Kidney (tissue), 22 donors: ENCODE data around the gene PRKAB2. TPM values are rescaled to one million over a fixed set of nuclear protein-coding genes. Genes with fewer than 3 reads are reported as not detected.

Experiments
- DNase-seq, 5 donors: peaks; one replicate each; pipeline ENCODE4 v3.0.0-alpha.2; 2013 to 2020
- FAIRE-seq: peaks from 2 replicates; lab custom pipeline; 2012; peaks lifted over from hg19 to GRCh38; lab: Jason Lieb, UNC
- H3K27ac ChIP-seq, 2 donors: one replicate each; pipeline ENCODE4 v1.7.0; 2013; ENCODE audit warnings: low read depth in 2 of 2, low read length in 2 of 2, inconsistent platforms in 1 of 2
- H3K27me3 ChIP-seq: one replicate; pipeline ENCODE4 v1.7.1; 2013; ENCODE audit warnings: low read length, inconsistent platforms; ENCODE audit not compliant: control insufficient read depth, insufficient read depth
- H3K36me3 ChIP-seq, 3 donors: one replicate each; pipeline versions ENCODE4 v1.7.0 to v1.7.1; 2013; ENCODE audit warnings: low read length in 3 of 3, control low read depth in 1 of 3, inconsistent platforms in 1 of 3; ENCODE audit not compliant: insufficient read depth in 3 of 3, control insufficient read depth in 2 of 3
- H3K4me1 ChIP-seq, 3 donors: one replicate each; pipeline versions ENCODE4 v1.7.0 to v1.7.1; 2013; ENCODE audit warnings: low read length in 3 of 3, inconsistent platforms in 1 of 3, low read depth in 1 of 3; ENCODE audit not compliant: control insufficient read depth in 2 of 3, insufficient read depth in 2 of 3
- H3K4me3 ChIP-seq, 3 donors: one replicate each; pipeline versions ENCODE4 v1.7.0 to v1.8.1; 2013; ENCODE audit warnings: low read length in 3 of 3, control low read depth in 1 of 3, inconsistent platforms in 1 of 3
- H3K9ac ChIP-seq, 3 donors: one replicate each; pipeline versions ENCODE4 v1.7.0 to v1.7.1; 2013; ENCODE audit warnings: low read length in 3 of 3, control low read depth in 1 of 3, inconsistent platforms in 1 of 3
- H3K9me3 ChIP-seq, 3 donors: one replicate each; pipeline versions ENCODE4 v1.7.0 to v1.7.1; 2013; ENCODE audit warnings: low read length in 3 of 3, control low read depth in 1 of 3, inconsistent platforms in 1 of 3; ENCODE audit not compliant: control insufficient read depth in 2 of 3, insufficient read depth in 1 of 3
- CTCF ChIP-seq: IDR thresholded peaks from 3 replicates; pipeline ENCODE4 v1.5.1; 2012; ENCODE audit warnings: mild to moderate bottlenecking, moderate library complexity, borderline replicate concordance; ENCODE audit not compliant: insufficient read depth; ENCODE audit errors: extremely low read depth
- intact Hi-C: fragments of 100-400 bp; cut with DNase I; formaldehyde crosslinking; loops from one replicate; pipeline ENCODE4 v1.11.1; 2022
- long read RNA-seq, 10 donors: library from polyadenylated mRNA in 1 of 10; unstranded in 1 of 10; transcript quantifications; one replicate each; pipeline ENCODE4 v2.0.0 and lab custom pipeline, GENCODE V29; 2021 to 2026
- polyA plus RNA-seq: library from polyadenylated mRNA; stranded (reverse); fragments of 350-450 nt; fragmentation: Illumina TruSeq; extraction: RNeasy Lipid Tissue Mini Kit (QIAGEN cat#74804); gene quantifications from one replicate; pipeline ENCODE4 v1.2.3, GENCODE V29; 2014; ENCODE audit warnings: low read depth, low replicate concordance; ENCODE audit not compliant: insufficient read depth
- total RNA-seq: library from RNA; stranded (reverse); fragmentation: NEBNext Ultra II Directional; extraction: Animal tissue kit (Norgen Biotek cat#: 25700); gene quantifications from one replicate; pipeline ENCODE4 v1.2.1, GENCODE V29; 2021
- donor health status: control.
- donor health status: control.
- donor health status: control.
- donor health status: control.
- donor health status: control.
- donor health status: DM: yes; HTN: yes; CAD: no.
- donor health status: Normal renal cell carcinoma (clear cell type).

The PRKAB2 gene
- total RNA-seq: 12.7 TPM
- 8.7 TPM for polyA plus RNA-seq
- long read RNA-seq, donor 1, full-length matches to known transcripts: 2 of 2 reads
- long read RNA-seq, donor 1, partial matches to known transcripts: 0 of 2 reads
- long read RNA-seq, donor 1, other reads (novel, unspliced or antisense): 0 of 2 reads
- long read RNA-seq, donor 2, full-length matches to known transcripts: 1 of 1 reads
- long read RNA-seq, donor 2, partial matches to known transcripts: 0 of 1 reads
- long read RNA-seq, donor 2, other reads (novel, unspliced or antisense): 0 of 1 reads
- long read RNA-seq, donor 3, full-length matches to known transcripts: 2 of 2 reads
- long read RNA-seq, donor 3, partial matches to known transcripts: 0 of 2 reads
- long read RNA-seq, donor 3, other reads (novel, unspliced or antisense): 0 of 2 reads
- long read RNA-seq, donor 4, full-length matches to known transcripts: 2 of 2 reads
- long read RNA-seq, donor 4, partial matches to known transcripts: 0 of 2 reads
- long read RNA-seq, donor 4, other reads (novel, unspliced or antisense): 0 of 2 reads
- long read RNA-seq, donor 5: 0 reads
- long read RNA-seq, donor 6, full-length matches to known transcripts: 1 of 1 reads
- long read RNA-seq, donor 6, partial matches to known transcripts: 0 of 1 reads
- long read RNA-seq, donor 6, other reads (novel, unspliced or antisense): 0 of 1 reads
- long read RNA-seq, donor 7, partial matches to known transcripts: 3 of 11 reads
- long read RNA-seq, donor 7, other reads (novel, unspliced or antisense): 8 of 11 reads
- long read RNA-seq, donor 8, full-length matches to known transcripts: 1 of 1 reads
- long read RNA-seq, donor 8, partial matches to known transcripts: 0 of 1 reads
- long read RNA-seq, donor 8, other reads (novel, unspliced or antisense): 0 of 1 reads
- long read RNA-seq, donor 9, full-length matches to known transcripts: 1 of 1 reads
- long read RNA-seq, donor 9, partial matches to known transcripts: 0 of 1 reads
- long read RNA-seq, donor 9, other reads (novel, unspliced or antisense): 0 of 1 reads
- long read RNA-seq, donor 10: 0 reads

GRCh38 chr1:147172168-147173016, at the start of gene PRKAB2:
TSS of gene PRKAB2 (minus strand) at chr1:147172470. CDS start at chr1:147172144, 326 bp downstream.
- Histone ChIP-seq H3K4me3 (peak within 1 kb of the TSS; percentile 86 to 95 (median 87)), H3K27ac (peak within 1 kb of the TSS; percentile 93 to 97), H3K36me3 (peaks cover 0 to under 1% (median 0%) of the 10 kb centered on the region in 3 donors), H3K9ac (peak within 1 kb of the TSS; percentile 83 to 94 (median 84)), H3K27me3 (no peaks in the 10 kb centered on the region), H3K4me1 (peaks cover 0 to 7% (median 3%) of the 10 kb centered on the region in 3 donors), H3K9me3 (no peaks in the 10 kb centered on the region)
- intact Hi-C loops: no loop called here
- peak; percentile 68 for TF ChIP-seq CTCF
- DNase-seq (peak; percentile 97 to 99 (median 98)), FAIRE-seq (no peak)

- peaks cover 0 to 1% (median 0%) of the 10 kb centered on the region in 3 donors for H3K36me3 ChIP-seq
- FAIRE-seq: no peak
- no peak overlapping the region for H3K4me3 ChIP-seq
- TF ChIP-seq CTCF: no peak
- no peaks in the 10 kb centered on the region for H3K4me1 ChIP-seq
- H3K9me3 ChIP-seq: no peaks in the 10 kb centered on the region
- no peak for DNase-seq
- no peaks in the 10 kb centered on the region for H3K27me3 ChIP-seq
- no peak overlapping the region for H3K27ac ChIP-seq
- H3K9ac ChIP-seq: no peak overlapping the region
- intact Hi-C loops: no loop called here
Measured at GRCh38 chr1:147218606-147219005, 46.3 kb upstream of the PRKAB2 start.

GRCh38 chr1:147217141-147217540, 44.9 kb upstream of the PRKAB2 start:
- intact Hi-C loops: no loop called here
- H3K27me3 ChIP-seq: no peaks in the 10 kb centered on the region

More at GRCh38 chr1:147217141-147217540, 44.9 kb upstream of the PRKAB2 start:
- no peak for TF ChIP-seq CTCF
- Histone ChIP-seq H3K4me3 (no peak overlapping the region), H3K27ac (no peak overlapping the region), H3K36me3 (peaks cover 0 to 5% (median 0%) of the 10 kb centered on the region in 3 donors), H3K9ac (no peak overlapping the region), H3K9me3 (no peaks in the 10 kb centered on the region), H3K4me1 (no peaks in the 10 kb centered on the region)
- FAIRE-seq (no peak), DNase-seq (no peak)
